ENCODE measurements around the gene ABRAXAS1.

ABRAXAS1 gene

DNA sequence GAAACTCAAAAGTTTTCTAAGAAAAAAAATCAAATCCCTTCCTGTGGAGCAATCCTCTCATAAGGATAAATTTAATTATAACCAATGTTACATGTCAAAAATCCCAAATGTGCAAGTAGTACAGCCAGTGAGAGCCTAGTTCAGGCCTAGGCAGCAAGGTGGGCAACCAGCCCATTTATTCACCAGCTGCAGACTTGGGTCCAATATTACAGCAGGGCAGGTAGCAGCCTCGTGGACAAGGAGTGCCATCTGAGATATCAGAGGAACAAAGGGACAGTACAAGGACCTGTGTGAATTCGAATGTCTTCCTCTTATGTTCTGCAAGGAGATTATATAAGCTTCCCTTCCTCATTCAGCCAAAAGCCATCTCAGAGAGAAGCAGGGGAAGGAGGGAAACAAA is 35.9 kb downstream of the ABRAXAS1 start:
- FAIRE-seq: no peak

DNA sequence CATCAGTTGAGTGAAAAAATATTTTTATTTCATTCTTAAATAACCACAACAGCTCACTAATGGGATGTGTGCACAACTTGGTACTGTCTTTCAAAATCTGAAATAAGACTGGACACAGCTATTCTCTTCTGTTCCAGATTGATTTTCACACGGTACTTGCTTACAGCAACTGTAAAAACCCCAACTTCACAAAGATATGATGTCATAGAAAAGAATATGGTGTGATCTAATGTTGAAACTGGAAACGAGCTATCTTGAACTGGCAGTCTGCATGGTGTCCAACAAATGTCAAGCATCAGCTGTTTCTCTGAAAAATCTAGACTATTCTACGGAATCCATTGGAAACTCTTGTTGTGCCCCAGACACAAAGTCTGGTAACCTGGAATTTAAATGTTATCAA is 44.0 kb downstream of the ABRAXAS1 start:
- FAIRE-seq: no peak

GRCh38 chr4:83440148-83440814 is 44.6 kb downstream of the ABRAXAS1 start:
- FAIRE-seq: no peak

- FAIRE-seq: no peak
Observed at GRCh38 chr4:83438719-83439118, 46.2 kb downstream of the ABRAXAS1 start.

DNA sequence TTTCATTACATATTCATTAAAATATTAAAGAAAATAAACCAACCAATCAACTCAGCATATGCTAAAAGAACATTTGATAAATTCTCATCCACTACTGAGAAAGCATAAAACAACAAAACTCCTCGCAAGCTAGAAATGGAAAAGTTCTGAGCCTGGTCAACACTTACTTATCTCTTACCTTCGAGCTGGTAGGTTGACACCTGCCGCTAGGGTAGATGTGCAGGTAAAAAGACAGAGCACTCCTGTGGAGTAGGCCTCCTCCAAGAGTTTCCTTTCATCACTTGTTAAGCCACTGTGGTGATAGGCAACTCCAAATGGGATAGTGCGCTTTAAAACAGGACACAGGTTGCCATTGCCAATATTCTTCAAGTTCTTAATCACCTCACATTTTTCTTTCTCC is 48.2 kb downstream of the ABRAXAS1 start:
- no peak for FAIRE-seq

DNA sequence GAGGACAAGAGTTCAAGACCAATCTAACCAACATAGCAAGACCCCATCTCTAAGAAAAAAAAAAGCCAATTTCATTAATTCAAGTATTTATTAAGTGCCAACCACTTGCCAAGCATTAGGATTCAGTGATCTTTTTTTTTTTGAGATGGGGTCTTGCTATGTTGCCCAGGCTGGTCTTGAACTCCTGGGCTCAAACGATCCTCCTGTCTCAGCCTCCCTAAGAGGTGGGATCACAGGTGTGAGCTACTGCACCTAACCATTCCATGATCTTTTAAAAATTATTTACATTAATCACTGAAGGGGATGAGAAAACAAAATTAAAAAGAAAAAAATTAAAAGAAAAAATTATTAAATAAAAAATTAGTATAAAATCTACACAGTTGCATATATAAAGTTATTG is 53.7 kb downstream of the ABRAXAS1 start:
- FAIRE-seq: no peak

- no peak for FAIRE-seq
Observed at GRCh38 chr4:83418211-83418610, 66.7 kb downstream of the ABRAXAS1 start.

DNA sequence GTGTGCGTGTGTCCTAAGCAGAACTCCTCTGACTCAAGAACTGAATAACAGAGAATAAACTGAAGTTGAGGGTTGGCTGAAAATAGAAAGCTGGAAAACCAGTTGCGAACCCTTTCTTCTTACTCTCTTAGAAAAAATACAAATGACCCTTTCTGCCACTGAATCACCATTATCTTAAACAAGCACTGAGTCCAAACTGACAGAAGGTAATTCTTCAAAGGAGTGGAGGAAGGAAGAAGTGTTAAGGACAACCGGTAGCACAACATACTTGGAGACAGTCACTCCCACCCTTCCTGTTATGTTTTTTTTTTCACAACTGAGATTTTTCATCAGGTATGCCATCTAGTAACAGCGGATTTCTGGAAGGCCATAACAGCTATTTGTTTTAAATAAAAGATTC is 67.3 kb downstream of the ABRAXAS1 start:
- no peak for FAIRE-seq

- no peak for FAIRE-seq
Observed at GRCh38 chr4:83413676-83414075, 71.2 kb downstream of the ABRAXAS1 start.

Measured in endometrium (tissue), 2 donors.